GM19023 (cell line): ENCODE results near the gene LPO.

Source experiments
- ATAC-seq: cut with Tn5 transposase; IDR thresholded peaks from one replicate; pipeline ENCODE4 v1.9.1; 2021; ENCODE audit warnings: mild to moderate bottlenecking, moderate library complexity; ENCODE audit not compliant: unreplicated experiment

The LPO gene

GRCh38 chr17:58276423-58276822 lies 38.0 kb downstream of the LPO start:
- ATAC-seq = no peak

GRCh38 chr17:58277107-58277801 lies 38.9 kb downstream of the LPO start:
- ATAC-seq = no peak

GRCh38 chr17:58277802-58278595 lies 39.6 kb downstream of the LPO start:
- ATAC-seq = no peak

GRCh38 chr17:58278661-58279015 lies 40.3 kb downstream of the LPO start:
- no peak for ATAC-seq

- ATAC-seq = no peak
Observed at GRCh38 chr17:58279016-58279711, 40.8 kb downstream of the LPO start.

GRCh38 chr17:58279736-58280479 lies 41.5 kb downstream of the LPO start:
- ATAC-seq = no peak

- ATAC-seq = no peak
Observed at GRCh38 chr17:58280480-58281217, 42.3 kb downstream of the LPO start, which contains the start of gene MPO. TSS of gene MPO (minus strand) at chr17:58280935. CDS start at chr17:58280758, 177 bp downstream.

GRCh38 chr17:58281511-58282011 lies 43.2 kb downstream of the LPO start:
- no peak for ATAC-seq

- ATAC-seq = no peak
Observed at GRCh38 chr17:58282442-58282841, 44.1 kb downstream of the LPO start.

GRCh38 chr17:58283674-58284612 lies 45.6 kb downstream of the LPO start:
- ATAC-seq = no peak

- no peak for ATAC-seq
Observed at GRCh38 chr17:58284613-58285421, 46.4 kb downstream of the LPO start.

GRCh38 chr17:58285422-58285810 lies 47.0 kb downstream of the LPO start:
- ATAC-seq = no peak

GRCh38 chr17:58289869-58290268 lies 51.5 kb downstream of the LPO start:
- no peak for ATAC-seq

- no peak for ATAC-seq
Observed at GRCh38 chr17:58291246-58291645, 52.9 kb downstream of the LPO start.

- ATAC-seq = no peak
Observed at GRCh38 chr17:58294034-58294433, 55.6 kb downstream of the LPO start.

- no peak for ATAC-seq
Observed at GRCh38 chr17:58300336-58300735, 62.0 kb downstream of the LPO start.

GRCh38 chr17:58301504-58302150 lies 63.2 kb downstream of the LPO start:
- no peak for ATAC-seq
